GM19193 (cell line): Measurements from ENCODE around the gene ST6GALNAC2.

Source experiments
- POLR2A ChIP-seq: IDR thresholded peaks from 4 replicates; pipeline ENCODE4 v1.6.1; 2011; ENCODE audit not compliant: insufficient read depth, insufficient read length; ENCODE audit errors: extremely low read depth

The ST6GALNAC2 gene

DNA sequence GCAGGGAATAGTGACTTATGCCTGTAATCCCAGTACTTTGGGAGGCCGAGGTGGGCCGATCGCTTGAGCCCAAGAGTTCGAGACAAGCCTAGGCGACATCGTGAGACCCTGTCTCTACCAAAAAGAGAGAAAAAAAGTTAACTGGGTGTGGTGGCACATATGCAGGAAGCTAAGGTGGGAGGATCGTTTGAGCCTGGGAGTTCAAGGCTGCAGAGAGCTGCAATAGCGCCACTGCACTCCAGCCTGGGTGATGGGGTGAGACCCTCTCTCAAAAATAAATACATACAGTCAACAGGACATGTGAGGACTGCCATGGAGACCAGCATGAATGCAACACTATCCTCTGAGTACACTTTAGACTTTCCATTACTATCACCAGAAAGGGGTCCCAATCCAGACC is 15.4 kb upstream of the ST6GALNAC2 start:
- no peak for TF ChIP-seq POLR2A

GRCh38 chr17:76599694-76600460 is 14.2 kb upstream of the ST6GALNAC2 start:
- TF ChIP-seq POLR2A = no peak

GRCh38 chr17:76598004-76598439 is 12.4 kb upstream of the ST6GALNAC2 start:
- no peak for TF ChIP-seq POLR2A

- TF ChIP-seq POLR2A = no peak
These were observed 11.7 kb upstream of the ST6GALNAC2 start for GRCh38 chr17:76597156-76598003.

GRCh38 chr17:76594690-76595089 is 9.0 kb upstream of the ST6GALNAC2 start:
- no peak for TF ChIP-seq POLR2A

- TF ChIP-seq POLR2A = no peak
These were observed 8.3 kb upstream of the ST6GALNAC2 start for GRCh38 chr17:76593959-76594358.

DNA sequence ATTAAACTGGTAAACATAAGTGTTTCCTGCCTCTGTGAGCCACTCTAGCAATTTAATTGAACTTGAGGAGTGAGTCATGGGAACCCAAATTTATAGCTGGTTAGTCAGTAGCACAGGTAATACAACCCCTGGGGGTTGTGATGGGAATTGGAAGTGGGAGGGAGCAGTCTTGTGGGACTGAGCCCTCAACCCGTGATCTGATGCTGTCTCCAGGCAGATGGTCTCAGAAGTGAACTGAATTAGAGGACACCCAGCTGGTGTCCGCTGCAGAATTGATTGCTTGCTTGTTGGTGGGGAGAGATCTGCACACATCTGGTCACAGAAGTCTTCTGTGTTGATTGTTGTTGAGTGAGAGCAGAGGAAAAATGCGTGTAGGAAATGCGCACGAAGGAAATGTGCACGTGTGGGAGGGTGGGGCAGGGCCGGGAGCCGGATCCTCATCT is 7.7 kb upstream of the ST6GALNAC2 start:
- no peak for TF ChIP-seq POLR2A

- TF ChIP-seq POLR2A = no peak
These were observed 2.5 kb upstream of the ST6GALNAC2 start for GRCh38 chr17:76588182-76588581.

DNA sequence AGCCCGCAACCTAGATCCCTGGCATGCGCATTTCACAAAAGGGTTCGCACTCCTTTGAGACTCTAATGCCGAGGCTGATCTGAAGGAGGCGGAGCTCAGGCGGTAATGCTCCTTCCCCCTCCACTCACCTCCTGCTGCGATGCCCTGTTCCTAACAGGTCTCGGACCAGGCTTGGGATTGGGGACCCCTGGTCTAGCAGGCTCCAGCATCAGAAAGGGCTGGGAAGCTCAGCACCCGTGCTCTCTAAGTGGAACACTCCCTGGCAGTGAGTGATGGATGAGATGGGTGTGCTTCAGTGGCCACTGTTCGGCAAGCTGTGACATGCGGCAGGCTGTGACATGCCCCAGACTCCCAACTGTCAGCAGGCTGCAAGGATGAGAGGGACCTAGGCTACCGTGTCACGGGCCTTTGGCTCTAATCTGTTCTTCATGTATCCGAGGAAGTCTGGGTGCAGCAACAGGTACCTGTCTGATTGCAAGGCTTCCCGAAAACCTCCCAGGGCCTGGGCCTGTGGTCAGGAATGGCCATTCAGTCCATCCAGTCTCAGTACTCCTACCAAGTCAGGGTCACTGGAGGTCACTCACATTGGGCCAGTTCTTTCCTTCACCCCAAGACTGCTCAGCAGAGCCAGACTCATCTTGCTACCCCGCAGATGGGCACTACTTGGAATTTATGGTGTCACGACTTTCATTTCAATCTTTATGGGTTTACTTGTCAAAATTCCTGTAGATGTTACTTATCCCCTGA is 1.3 kb upstream of the ST6GALNAC2 start:
- no peak for TF ChIP-seq POLR2A

GRCh38 chr17:76585033-76585648 is 519 bp downstream of the ST6GALNAC2 start:
- TF ChIP-seq POLR2A = no peak

- no peak for TF ChIP-seq POLR2A
These were observed 1.1 kb downstream of the ST6GALNAC2 start for GRCh38 chr17:76584427-76585032.

GRCh38 chr17:76582660-76583059 is 3.0 kb downstream of the ST6GALNAC2 start:
- TF ChIP-seq POLR2A = no peak

- TF ChIP-seq POLR2A = no peak
These were observed 4.1 kb downstream of the ST6GALNAC2 start for GRCh38 chr17:76581515-76581914.

- TF ChIP-seq POLR2A = no peak
These were observed 6.4 kb downstream of the ST6GALNAC2 start for GRCh38 chr17:76579281-76579680.
